Endothelial cell of umbilical vein (primary cell): ENCODE measurements around the gene IGSF11.

ENCODE experiments used
- EZH2 ChIP-seq: IDR thresholded peaks from 2 replicates; pipeline ENCODE4 v1.6.1; 2012; ENCODE audit warnings: borderline replicate concordance, low read depth, mild to moderate bottlenecking, moderate library complexity, low read length, inconsistent platforms; ENCODE audit not compliant: severe bottlenecking
- FOS ChIP-seq: IDR thresholded peaks from 2 replicates; pipeline ENCODE4 v1.6.1; 2011; ENCODE audit warnings: mild to moderate bottlenecking, low read length, moderate library complexity, borderline replicate concordance; ENCODE audit not compliant: insufficient read depth
- GATA2 ChIP-seq: IDR thresholded peaks from 2 replicates; pipeline ENCODE4 v1.7.0; 2011; ENCODE audit warnings: low read depth, mild to moderate bottlenecking, moderate library complexity, mixed read lengths, low read length; ENCODE audit not compliant: insufficient read length, insufficient read depth
- JUN ChIP-seq: IDR thresholded peaks from 2 replicates; pipeline ENCODE4 v1.6.1; 2011; ENCODE audit warnings: borderline replicate concordance, low read depth; ENCODE audit not compliant: insufficient read length, insufficient read depth
- MYC ChIP-seq: IDR thresholded peaks from one replicate; pipeline ENCODE4 v1.6.1; 2011; ENCODE audit warnings: mild to moderate bottlenecking, low read depth, low read length
- POLR2A ChIP-seq: IDR thresholded peaks from 2 replicates; pipeline ENCODE4 v1.6.1; 2012; ENCODE audit warnings: low read depth, mild to moderate bottlenecking, control low read depth, low read length
- POLR2AphosphoS5 ChIP-seq: IDR thresholded peaks from 2 replicates; pipeline ENCODE4 v1.6.1; 2012; ENCODE audit warnings: low read depth, mild to moderate bottlenecking, control low read depth, low read length, moderate library complexity; ENCODE audit not compliant: insufficient read depth
- TF ChIP-seq, protein P1 (sequence below), 2 donors: IDR thresholded peaks; 1 replicate in 1 of 2; 2 replicates in 1 of 2; pipeline ENCODE4 v1.5.1; 2011; ENCODE audit warnings: low read length in 2 of 2, mild to moderate bottlenecking in 2 of 2, moderate library complexity in 2 of 2, control low read depth in 1 of 2, inconsistent platforms in 1 of 2, low read depth in 1 of 2; ENCODE audit not compliant: insufficient read depth in 1 of 2; ENCODE audit errors: extremely low read depth in 1 of 2
- TF ChIP-seq, protein P2 (sequence below): IDR thresholded peaks from 2 replicates; pipeline ENCODE4 v1.6.1; 2011; ENCODE audit not compliant: insufficient read depth, insufficient read length

DNA sequence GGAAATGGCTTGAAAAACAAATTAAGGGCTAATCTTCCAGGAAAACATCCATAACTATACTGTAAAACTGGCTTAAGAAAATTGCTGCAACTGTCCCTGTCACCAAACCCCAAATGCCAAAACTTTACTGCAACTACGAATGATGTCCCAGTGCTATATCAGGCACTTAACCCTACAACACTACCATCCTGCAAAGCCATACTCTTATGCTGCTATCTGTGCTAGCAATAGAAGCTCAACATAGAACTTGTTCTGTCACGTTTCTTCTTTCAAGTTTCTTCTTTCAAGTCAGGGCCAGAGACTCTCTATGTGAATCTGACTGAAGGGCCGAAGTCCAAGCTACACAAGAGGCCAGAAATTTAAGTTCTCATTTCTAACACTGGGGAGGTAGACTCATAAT is 92.5 kb downstream of the IGSF11 start:
- no peak for TF ChIP-seq POLR2AphosphoS5
- no peak for TF ChIP-seq POLR2A
- TF ChIP-seq, protein P1, sequence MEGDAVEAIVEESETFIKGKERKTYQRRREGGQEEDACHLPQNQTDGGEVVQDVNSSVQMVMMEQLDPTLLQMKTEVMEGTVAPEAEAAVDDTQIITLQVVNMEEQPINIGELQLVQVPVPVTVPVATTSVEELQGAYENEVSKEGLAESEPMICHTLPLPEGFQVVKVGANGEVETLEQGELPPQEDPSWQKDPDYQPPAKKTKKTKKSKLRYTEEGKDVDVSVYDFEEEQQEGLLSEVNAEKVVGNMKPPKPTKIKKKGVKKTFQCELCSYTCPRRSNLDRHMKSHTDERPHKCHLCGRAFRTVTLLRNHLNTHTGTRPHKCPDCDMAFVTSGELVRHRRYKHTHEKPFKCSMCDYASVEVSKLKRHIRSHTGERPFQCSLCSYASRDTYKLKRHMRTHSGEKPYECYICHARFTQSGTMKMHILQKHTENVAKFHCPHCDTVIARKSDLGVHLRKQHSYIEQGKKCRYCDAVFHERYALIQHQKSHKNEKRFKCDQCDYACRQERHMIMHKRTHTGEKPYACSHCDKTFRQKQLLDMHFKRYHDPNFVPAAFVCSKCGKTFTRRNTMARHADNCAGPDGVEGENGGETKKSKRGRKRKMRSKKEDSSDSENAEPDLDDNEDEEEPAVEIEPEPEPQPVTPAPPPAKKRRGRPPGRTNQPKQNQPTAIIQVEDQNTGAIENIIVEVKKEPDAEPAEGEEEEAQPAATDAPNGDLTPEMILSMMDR (IDR thresholded peaks at IDR 0.05; ENCODE audit: extremely low read depth in 1 of 2, insufficient read depth in 1 of 2, low read depth in 1 of 2, low read length in 2 of 2), result no peak
- TF ChIP-seq, protein P2, sequence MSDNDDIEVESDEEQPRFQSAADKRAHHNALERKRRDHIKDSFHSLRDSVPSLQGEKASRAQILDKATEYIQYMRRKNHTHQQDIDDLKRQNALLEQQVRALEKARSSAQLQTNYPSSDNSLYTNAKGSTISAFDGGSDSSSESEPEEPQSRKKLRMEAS, result no peak
- TF ChIP-seq EZH2, result no peak
- TF ChIP-seq GATA2, result no peak
- no peak for TF ChIP-seq MYC
- TF ChIP-seq JUN, result no peak
- TF ChIP-seq FOS, result no peak
